Activated effector memory CD4-positive, alpha-beta T cell treated with anti-CD3 and anti-CD28 coated beads, Interleukin-2, amount 50 U/mL, for 16 hours (primary cell): ENCODE data around the gene PPID.
"Not testable (repeated sequence)": the region's sequence is repeated elsewhere in the genome, so short reads cannot be mapped to it uniquely, and the experiment has no call there.

Experiments
- DNase-seq: peaks from one replicate; pipeline ENCODE4 v3.0.0-alpha.2; 2020

PPID gene

GRCh38 chr4:158729716-158730559 lies 6.7 kb upstream of the PPID start:
- DNase-seq, result peak; percentile 76

- DNase-seq, result no peak
Measured at GRCh38 chr4:158728236-158728635, 5.0 kb upstream of the PPID start.

- DNase-seq, result no peak
Measured at GRCh38 chr4:158726633-158727032, 3.4 kb upstream of the PPID start.

GRCh38 chr4:158724637-158725036 lies 1.4 kb upstream of the PPID start:
- no peak for DNase-seq

GRCh38 chr4:158722291-158722916 lies 792 bp downstream of the PPID start:
- DNase-seq, result no peak

GRCh38 chr4:158721680-158722079 lies 1.5 kb downstream of the PPID start:
- no peak for DNase-seq

GRCh38 chr4:158715802-158716201 lies 7.4 kb downstream of the PPID start:
- DNase-seq, result no peak

- no peak for DNase-seq
Measured at GRCh38 chr4:158714937-158715336, 8.3 kb downstream of the PPID start.

- DNase-seq, result not testable (repeated sequence)
Measured at GRCh38 chr4:158712622-158713021, 10.6 kb downstream of the PPID start.

GRCh38 chr4:158710814-158711213 lies 12.4 kb downstream of the PPID start:
- DNase-seq, result no peak

- DNase-seq, result no peak
Measured at GRCh38 chr4:158704274-158704673, 18.9 kb downstream of the PPID start.

GRCh38 chr4:158688813-158689212 lies 34.4 kb downstream of the PPID start:
- DNase-seq, result no peak

GRCh38 chr4:158682066-158682465 lies 41.1 kb downstream of the PPID start:
- DNase-seq, result no peak

- no peak for DNase-seq
Measured at GRCh38 chr4:158681629-158682028, 41.6 kb downstream of the PPID start.

- DNase-seq, result no peak
Measured at GRCh38 chr4:158678767-158679166, 44.4 kb downstream of the PPID start.

- no peak for DNase-seq
Measured at GRCh38 chr4:158676076-158676475, 47.1 kb downstream of the PPID start.

- DNase-seq, result no peak
Measured at GRCh38 chr4:158673633-158674032, 49.6 kb downstream of the PPID start.

- peak; percentile 99 for DNase-seq
Measured at GRCh38 chr4:158671915-158672806, 51.0 kb downstream of the PPID start, which contains the start of gene ETFDH. Gene ETFDH (plus strand): TSS chr4:158672296. CDS start chr4:158672457, 161 bp downstream.

- DNase-seq, result no peak
Measured at GRCh38 chr4:158671665-158671914, 51.6 kb downstream of the PPID start, which contains the start of gene C4orf46. Gene C4orf46 (minus strand): TSS chr4:158671887. CDS start chr4:158671801, 86 bp downstream.

GRCh38 chr4:158670975-158671664 lies 52.1 kb downstream of the PPID start:
- peak; percentile 82 for DNase-seq

- no peak for DNase-seq
Measured at GRCh38 chr4:158669310-158669709, 53.9 kb downstream of the PPID start.

GRCh38 chr4:158667651-158668198 lies 55.5 kb downstream of the PPID start:
- peak; percentile 70 for DNase-seq
